Activated T-cell treated with anti-CD3 and anti-CD28 coated beads for 48 hours (primary cell): ENCODE measurements around the gene STXBP2.

Experiments used
- DNase-seq: peaks from one replicate; pipeline ENCODE4 v3.0.0-alpha.2; 2020; ENCODE audit warnings: low read depth

The STXBP2 gene

DNA sequence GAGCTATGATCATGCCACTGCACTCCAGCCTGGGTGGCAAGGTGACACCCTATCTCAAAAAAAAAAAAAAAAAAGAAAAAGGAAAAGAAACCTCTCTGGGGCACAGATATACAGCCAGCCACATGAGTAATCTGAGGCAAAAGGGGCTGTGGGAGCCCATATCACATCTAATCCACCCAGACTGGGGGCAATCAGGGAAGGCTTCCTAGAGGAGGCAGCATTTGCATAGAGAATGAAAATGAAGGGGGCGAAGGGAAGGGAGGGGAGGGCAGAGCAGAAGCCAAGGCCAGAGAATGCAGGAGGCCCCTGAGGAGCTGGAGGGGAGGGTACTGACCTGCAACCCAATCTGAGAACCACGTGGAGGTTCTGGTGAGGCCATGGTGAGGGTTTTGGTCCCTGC is 13.2 kb downstream of the STXBP2 start:
- DNase-seq = no peak

DNA sequence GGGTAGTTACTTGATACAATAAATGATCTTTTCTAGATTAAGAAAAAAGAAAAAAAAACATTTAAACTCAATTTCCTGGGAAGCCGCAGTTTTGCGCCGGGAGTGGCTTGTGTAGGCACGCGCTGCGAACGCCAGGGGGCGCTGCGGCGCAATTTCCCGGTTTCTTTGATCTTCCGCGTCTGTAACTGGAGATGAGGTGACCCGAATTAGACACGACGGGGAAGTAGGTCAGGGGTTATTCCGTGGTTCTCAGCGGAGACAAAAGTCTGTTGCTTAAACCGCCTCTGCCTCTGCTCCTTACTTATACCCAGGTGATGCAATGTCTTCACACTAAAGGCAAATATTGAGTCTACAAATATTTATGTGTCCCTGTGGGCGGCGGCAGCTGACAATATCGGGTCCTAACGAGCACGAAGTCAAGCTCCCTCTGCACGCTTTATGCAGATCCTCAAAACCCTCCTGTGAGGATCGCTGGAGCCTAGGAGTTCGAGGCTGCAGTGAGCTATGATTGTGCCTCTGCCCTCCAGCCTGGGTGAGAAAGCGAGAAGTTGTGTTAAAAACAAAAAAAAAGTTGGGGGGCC is 15.2 kb downstream of the STXBP2 start:
- peak; percentile 75 for DNase-seq

DNA sequence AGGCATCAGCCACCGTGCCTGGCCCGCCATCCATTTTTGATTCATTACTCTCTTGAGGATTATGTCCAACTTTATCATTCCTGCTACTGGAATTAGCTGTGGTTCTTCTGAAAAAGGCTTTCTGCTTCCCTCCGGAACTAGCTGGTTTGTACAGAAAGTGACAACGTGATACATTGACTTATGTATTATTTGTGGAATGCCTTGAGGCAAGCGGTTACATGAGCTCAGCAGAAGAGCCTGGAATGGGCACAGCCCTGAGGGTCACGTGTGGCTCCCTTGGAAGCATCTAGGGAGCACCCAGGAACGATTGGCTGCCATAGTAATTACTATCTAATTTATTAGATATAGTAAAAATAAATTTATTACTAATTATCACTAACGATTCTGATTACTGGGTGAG is 17.5 kb downstream of the STXBP2 start:
- DNase-seq = no peak

DNA sequence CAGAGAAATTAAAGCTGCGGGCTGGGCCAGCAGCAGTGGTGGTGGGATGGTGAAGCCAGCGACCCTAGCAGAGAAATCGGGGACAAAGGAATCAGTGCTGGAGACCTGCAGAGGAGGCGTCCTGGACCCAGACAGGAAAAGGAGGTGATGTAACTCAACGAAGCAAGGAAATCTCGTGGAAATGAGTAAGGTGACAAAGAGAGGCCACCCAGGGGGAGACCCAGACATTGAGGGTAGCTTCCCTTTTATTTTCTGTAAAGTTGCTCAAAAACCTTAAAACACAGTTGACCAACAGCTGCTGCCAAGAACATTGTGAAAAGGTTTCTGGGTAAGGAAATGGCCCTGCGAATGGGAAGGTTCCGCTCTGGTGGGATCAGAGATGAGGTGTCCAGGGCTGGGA is 18.7 kb downstream of the STXBP2 start:
- DNase-seq = no peak

DNA sequence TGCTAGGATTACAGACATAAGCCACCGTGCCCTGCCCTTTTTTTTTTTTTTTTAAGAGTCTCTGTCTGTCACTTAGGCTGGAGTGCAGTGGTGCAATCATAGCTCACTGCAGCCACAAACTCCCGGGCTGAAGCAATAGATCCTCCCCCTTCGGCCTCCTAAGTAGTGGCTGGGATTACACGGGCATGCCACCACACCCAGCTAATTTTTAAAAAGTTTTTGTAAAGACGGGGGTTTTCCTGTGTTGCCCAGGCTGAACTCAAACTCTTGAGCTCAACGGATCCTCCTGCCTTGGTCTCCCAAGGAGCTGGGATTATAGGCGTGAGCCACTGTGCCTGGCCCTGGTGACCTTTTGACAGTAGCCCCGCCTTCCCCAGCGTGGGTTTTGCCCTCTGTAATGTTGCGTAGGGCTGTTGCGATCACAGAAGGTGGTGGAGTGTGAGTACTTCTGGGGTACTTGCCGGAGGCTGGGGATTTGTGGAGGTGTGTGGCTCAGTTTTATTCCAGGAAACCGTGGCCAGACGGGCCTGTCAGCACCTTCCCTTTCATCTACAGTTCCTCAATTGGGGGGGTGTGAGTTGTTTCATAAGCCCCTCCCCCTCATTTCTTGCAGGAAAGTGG is 20.3 kb downstream of the STXBP2 start:
- DNase-seq = peak; percentile 41

DNA sequence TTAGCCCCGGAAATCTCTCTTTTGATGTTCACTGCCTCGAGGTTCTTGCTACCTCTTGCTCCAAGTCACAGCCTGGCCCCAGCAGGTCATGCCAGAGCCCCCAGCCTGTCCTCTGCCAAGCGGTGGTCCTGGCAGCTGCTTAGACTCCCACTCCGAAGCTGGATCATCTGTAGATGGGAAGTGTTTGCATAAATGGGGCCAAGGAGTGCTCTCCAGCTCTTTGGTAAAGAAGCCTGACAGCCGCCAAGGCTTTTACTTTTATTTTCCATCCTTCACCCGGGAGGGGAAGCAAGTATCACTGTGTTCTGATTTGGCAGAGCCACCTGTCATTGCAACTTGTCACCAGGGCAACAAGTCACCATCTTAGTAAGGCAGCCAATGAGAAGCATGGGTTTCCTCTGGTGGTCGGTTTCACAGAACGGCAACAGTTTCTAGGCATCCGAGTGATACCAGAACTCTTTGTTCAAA is 21.3 kb downstream of the STXBP2 start:
- peak; percentile 30 for DNase-seq

DNA sequence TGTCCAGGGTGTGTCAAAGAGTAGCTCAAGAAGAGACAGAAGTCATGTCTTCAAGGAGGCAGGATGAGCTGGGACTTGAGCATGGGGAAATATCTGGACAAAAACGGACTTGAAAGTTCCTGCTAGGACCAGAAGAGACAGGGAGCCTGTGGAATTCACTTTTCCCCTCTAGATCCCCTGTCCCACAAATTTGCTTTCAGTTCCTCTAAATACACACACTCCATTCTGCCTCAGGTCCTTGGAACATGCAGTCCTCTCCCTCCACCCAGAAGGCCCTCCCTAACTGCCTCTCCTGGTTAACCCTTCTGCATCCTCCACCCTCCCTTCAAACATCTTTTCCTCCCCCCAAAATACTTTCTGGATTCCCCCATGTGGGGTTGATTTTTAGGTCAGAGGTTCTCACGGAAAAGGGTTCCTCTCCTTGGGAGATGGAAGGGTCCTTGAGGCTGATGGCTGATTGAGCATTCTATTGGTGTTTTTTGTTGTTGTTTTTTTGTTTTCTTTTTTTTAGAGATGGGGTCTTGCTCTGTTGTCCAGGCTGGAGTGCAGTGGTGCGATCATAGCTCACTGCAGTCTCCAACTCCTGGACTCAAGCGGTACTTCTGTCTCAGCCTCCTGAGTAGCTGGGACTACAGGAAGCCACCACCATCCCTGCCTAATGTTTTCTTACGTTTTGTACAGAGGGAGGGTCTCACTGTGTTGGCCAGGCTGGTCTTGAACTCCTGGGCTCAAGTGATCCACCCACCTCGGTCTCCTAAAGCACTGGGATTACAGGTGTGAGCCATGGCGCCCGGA is 25.0 kb downstream of the STXBP2 start:
- no peak for DNase-seq

DNA sequence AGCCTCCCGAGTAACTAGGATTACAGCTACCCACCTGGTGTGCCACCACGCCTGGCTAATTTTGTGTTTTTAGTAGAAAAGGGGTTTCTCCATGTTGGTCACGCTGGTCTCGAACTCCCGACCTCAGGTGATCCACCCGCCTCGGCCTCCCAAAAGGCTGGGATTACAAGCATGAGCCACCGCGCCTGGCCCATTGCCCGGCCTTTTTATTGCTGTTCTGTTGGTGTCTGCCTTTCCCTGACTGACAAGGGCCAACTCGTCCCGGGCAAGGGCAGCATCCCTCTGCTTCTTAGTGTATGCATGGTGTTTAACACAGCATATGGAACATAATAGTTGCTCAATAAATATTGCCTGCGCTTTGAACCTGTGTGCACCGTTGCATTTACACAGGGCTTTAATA is 25.7 kb downstream of the STXBP2 start:
- no peak for DNase-seq

DNA sequence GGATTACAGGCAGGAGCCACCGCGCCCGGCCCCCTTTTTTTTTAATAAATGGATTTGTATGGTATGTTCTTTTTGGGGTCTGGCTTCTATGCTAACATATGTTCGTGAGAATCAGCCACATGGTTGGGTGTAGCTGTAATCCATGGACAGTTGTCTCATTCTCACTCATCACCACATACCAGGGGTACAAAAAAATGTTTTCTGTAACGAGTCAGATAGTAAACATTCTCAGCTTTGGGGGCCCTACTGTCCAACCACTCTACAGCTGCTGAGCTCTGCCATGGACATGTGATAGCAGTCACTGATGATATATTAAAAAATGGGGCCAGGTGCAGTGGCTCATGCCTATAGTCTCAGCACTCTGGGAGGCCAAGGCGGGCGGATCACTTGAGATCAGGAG is 26.8 kb downstream of the STXBP2 start:
- DNase-seq = no peak

DNA sequence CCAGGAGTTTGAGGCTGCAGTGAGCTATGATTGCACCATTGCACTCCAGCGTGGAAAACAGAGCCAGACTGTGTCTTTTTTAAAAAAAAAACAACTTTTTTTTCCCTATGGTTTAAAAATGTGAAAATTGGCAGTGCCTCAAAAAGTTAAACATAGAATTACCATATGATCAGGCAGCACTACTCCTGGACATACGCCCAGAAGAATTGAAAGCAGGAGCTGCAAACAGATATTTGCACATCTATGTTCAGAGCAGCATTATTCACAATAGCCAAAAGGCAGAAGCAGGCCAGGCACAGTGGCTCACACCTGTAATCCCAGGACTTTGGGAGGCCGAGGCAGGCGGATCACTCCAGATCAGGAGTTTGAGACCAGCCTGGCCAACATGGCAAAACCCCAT is 28.2 kb downstream of the STXBP2 start:
- no peak for DNase-seq

DNA sequence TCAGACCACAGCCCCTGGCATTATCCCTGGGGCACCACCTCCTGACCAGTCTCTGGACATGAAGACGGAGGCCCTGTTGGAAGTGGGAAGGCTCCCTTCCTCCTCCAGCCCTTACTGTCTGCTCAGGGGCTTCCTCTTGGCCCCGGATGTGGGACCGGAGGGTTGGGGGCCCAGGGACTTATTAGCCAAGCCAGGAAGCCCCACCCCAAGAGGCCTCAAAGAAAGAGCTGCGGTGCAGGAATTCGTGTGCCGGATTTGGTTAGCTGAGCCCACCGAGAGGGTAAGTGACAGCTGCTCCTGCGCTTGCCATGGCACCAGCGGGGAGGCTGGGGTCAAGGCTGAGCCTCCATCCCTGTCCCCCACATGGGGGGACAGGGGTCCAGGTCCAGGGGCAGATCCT is 31.9 kb downstream of the STXBP2 start, which contains the start of gene RETN:
Gene RETN (plus strand): TSS at position 208 of the 400 bp plus-strand sequence. CDS start 278 bp downstream, outside the sequence.
- no peak for DNase-seq

DNA sequence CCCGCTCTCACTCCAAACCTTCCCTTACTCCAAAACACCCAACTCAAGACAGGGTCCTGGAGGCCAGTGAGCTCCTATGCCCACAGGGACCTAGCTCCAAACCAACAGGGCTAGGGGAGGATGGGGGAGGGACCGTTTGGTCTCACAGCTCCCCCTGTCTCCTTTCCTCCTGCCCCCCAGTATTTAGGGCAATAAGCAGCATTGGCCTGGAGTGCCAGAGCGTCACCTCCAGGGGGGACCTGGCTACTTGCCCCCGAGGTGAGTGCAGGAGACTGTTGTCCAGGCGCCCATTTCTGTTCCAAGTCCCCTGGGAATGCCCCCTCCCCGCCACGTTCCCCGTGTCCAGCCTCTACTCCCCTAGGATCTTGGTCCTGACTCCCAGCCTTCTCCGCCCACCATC is 32.7 kb downstream of the STXBP2 start:
- no peak for DNase-seq

DNA sequence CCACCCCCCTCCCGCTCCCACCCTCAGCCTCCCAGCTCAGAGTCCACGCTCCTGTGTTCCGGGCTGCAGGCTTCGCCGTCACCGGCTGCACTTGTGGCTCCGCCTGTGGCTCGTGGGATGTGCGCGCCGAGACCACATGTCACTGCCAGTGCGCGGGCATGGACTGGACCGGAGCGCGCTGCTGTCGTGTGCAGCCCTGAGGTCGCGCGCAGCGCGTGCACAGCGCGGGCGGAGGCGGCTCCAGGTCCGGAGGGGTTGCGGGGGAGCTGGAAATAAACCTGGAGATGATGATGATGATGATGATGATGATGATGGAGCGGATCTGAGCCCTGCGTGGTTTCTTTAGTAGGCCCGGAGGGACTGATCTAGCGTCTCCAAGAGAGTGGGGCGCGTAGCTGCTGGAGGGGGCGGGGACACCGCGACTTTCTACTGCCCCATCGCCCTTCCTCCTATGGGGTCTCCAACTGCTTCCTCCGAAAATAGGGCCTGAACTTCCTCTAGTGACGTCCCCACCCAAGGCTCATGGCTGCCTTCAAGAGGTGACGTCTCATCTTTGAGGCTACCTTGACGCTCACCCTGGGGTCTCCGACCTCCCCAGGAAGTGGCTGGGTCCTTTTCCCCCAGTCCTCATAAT is 33.4 kb downstream of the STXBP2 start:
- no peak for DNase-seq

DNA sequence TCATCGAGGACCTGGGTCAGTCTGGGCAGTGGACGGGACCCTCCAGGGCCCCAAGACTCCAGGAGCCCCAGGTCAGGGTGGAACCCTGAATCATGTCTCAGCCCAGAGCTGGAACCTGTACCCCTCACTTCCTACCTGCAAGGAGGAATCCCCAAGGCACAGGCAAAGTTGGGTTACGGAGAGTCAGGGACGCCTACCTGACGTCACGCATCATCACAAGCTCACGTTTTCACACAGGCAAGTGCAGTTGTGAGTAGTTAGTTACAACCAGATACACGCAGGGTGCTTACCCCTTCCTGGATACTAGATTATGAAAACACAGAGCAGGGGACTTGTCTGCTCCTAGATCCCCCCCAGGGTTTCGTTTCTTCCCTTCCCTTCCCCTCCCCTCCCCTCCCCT is 33.9 kb downstream of the STXBP2 start:
- DNase-seq = no peak

DNA sequence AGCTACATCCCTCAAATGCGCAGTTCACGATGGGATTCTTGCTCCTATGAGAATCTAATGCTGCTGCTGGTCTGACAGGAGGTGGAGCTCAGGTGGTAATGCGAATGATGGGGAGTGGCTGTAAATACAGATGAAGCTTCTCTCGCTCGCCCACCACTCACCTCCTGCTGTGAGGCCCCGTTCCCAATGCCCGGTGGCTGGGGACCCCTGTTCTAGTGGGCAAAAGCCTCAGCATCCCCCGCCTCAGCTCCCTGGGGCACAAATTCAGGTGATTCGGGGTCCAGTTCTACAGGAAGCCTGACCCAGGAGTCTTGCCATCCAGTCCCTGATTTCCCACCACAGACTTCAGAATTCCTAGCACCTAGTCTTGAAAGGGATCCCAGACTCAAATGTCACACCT is 35.6 kb downstream of the STXBP2 start:
- DNase-seq = no peak

DNA sequence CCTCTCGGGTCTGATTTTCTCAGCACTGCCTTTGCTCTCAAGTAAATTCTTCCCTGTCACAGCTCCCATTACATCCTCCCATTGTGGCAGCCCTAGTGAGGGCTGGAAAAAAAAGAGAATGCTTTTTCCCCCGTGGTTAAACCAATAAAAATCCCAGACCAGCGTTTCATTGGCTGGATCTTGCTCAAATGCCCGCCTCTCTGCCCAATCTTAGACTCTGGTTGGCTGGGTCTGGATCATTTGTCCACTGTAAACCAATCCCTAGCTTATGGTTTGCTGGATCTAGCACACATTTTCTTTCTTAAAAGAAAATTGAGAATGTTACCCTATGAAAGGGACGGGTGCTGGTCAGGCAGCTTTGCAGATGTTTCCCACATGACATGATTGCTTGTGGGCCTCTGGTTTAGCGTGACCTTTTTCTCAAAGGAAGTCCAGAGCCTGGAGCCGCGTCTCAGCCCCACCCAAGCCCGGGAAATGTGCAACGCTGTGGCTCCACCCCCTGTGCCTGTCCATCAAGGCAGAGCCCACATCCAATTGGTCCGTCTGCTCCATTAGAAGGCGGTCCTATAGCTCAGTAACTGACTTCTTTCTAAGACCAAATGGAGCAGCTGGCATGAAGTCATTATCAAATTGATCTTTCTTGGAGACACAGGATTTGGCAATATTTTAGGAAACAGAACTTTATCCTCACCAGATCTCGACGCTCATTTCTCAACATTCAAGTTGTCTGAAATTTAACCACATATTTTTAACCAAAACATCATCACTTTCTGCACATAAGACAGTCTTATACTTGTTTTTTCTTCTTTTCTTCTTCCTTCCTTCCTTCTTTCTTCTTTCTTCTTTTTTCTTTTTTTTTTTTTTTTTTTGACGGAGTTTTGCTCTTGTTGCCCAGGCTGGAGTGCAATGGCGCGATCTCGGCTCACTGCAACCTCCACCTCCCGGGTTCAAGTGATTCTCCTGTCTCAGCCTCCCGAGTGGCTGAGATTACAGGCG is 37.4 kb downstream of the STXBP2 start:
- no peak for DNase-seq

DNA sequence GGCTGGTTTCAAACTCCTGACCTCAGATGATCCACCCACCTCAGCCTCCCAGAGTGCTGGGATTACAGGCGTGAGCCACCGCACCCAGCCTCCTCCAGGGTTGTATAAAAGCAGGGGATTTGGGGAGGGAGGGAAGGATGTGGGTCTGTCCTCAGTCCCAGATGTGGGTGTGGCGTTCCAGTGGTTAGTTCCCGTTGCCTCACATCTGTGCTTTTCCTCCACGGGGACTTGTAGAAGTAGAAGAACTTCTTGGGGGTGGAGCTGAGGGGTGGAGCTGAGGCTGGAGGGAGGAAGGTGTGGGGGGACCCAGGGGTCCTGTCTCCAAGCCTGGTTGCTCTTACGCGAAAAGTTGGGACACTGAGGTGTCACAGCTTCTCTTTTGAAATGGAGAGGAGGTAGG is 39.5 kb downstream of the STXBP2 start:
- no peak for DNase-seq

DNA sequence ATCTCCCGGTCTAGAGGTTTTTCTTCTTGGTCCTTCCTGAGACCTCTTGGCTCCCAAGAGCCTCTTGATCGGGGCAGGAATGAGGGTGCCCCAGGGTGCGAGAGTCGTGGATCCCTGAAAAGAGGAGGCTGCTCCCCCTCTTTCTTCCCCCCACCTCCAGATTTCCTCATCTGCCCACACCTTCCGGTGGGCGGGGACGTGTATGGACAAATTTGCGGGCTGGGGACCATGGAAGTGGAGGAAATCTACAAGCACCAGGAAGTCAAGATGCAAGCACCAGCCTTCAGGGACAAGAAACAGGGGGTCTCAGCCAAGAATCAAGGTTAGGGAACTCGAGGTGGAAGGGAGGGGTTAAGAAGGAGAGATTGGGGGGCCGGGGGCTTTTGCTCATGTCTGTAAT is 39.9 kb downstream of the STXBP2 start, which contains the start of gene MCEMP1:
Gene MCEMP1 (plus strand): TSS at position 237 of the 400 bp plus-strand sequence. CDS start 31 bp downstream, at position 268.
- DNase-seq = no peak

DNA sequence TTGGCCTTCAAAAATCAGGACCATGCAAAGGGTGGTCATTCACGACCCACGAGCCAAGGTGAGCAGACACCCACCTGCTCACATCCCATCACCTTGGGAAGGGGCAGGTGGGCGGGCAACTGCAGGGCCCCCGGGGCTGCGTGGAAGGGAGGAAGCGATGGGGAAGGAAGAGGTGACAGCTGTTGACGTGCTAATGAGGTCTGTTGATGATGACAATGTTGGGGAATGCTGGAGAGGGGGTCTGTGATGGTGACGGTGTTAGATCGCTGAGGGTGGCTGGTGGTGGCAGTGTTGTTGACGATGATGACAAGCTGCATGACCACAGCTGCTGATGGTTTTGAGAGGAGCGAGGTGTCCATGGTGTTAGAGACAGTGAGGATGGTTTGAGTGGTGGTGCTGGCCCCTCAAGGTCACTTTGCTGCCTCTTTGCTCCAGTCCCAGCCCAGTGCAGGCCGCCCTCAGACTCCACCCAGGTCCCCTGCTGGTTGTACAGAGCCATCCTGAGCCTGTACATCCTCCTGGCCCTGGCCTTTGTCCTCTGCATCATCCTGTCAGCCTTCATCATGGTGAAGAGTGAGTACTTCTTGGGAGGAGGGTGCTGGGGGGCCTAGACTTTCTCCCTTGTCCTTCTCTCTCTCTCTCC is 40.9 kb downstream of the STXBP2 start:
- no peak for DNase-seq

DNA sequence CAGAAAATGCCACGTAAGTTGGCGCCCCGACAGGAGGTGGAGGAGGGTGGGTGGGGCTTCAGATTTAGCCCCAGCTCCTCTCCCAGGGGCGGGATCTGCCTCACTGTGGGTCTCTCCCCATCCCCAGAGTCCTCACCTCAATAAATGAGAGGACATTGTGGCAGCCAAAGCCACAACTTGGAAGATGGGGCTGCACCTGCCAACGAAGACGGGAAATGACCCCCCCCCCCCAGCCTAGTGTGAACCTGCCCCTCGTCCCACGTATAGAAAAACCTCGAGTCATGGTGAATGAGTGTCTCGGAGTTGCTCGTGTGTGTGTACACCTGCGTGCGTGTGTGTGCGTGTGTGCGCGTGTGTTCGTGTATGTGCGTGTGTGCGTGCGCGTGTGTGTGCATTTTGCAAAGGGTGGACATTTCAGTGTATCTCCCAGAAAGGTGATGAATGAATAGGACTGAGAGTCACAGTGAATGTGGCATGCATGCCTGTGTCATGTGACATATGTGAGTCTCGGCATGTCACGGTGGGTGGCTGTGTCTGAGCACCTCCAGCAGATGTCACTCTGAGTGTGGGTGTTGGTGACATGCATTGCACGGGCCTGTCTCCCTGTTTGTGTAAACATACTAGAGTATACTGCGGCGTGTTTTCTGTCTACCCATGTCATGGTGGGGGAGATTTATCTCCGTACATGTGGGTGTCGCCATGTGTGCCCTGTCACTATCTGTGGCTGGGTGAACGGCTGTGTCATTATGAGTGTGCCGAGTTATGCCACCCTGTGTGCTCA is 42.3 kb downstream of the STXBP2 start:
- no peak for DNase-seq
